ENCODE results near the gene SMG5.

SMG5 gene

DNA sequence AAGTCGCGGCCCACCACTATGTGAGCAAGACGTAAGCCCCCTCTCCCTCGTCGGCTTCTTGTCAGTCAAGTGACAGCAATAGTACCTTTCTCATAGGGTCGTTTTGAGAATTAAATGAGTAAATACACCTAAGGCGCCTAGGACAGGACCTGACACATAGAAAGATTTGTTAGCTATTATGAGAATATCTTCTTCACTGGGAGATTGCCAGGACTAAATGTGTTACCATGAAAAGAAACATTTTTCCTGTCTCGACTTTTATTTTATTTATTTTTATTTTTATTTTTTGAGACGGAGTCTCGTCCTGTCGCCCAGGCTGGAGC is 69.0 kb downstream of the SMG5 start:
- TF ChIP-seq, protein P1, sequence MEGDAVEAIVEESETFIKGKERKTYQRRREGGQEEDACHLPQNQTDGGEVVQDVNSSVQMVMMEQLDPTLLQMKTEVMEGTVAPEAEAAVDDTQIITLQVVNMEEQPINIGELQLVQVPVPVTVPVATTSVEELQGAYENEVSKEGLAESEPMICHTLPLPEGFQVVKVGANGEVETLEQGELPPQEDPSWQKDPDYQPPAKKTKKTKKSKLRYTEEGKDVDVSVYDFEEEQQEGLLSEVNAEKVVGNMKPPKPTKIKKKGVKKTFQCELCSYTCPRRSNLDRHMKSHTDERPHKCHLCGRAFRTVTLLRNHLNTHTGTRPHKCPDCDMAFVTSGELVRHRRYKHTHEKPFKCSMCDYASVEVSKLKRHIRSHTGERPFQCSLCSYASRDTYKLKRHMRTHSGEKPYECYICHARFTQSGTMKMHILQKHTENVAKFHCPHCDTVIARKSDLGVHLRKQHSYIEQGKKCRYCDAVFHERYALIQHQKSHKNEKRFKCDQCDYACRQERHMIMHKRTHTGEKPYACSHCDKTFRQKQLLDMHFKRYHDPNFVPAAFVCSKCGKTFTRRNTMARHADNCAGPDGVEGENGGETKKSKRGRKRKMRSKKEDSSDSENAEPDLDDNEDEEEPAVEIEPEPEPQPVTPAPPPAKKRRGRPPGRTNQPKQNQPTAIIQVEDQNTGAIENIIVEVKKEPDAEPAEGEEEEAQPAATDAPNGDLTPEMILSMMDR (IDR thresholded peaks at IDR 0.05), result no peak
- peaks cover 8% of the 10 kb centered on the region for H3K4me1 ChIP-seq
- H2AFZ ChIP-seq, result peak overlapping the region; percentile 96

GRCh38 chr1:156212833-156213643 is 69.6 kb downstream of the SMG5 start, which contains the start of gene PMF1:
Gene PMF1 (plus strand): TSS chr1:156213007. CDS start chr1:156213016, 9 bp downstream.
- Histone ChIP-seq H3K4me3 (ENCODE audit: low read depth, low read length) (peak within 1 kb of the TSS; percentile 92), H3K27me3 (ENCODE audit: control insufficient read depth, insufficient read depth, low read length) (no peaks in the 10 kb centered on the region), H3K36me3 (ENCODE audit: control insufficient read depth, insufficient read depth, low read length) (no peaks in the 10 kb centered on the region), H3K4me1 (peaks cover 4% of the 10 kb centered on the region), H3K27ac (peak within 1 kb of the TSS; percentile 97), H3K79me2 (peaks cover 4% of the 10 kb centered on the region), H3K4me2 (ENCODE audit: low read length) (peak within 1 kb of the TSS; percentile 99), H3K9me3 (ENCODE audit: control insufficient read depth, low read length) (no peaks in the 10 kb centered on the region), H2AFZ (peak within 1 kb of the TSS; percentile 96), H3K9ac (peak within 1 kb of the TSS; percentile 53)
- TF ChIP-seq, protein P1 (IDR thresholded peaks at IDR 0.05), result no peak

More for the DNA sequence above, 69.0 kb downstream of the SMG5 start:
- H3K36me3 ChIP-seq (ENCODE audit: control insufficient read depth, insufficient read depth, low read length), result no peaks in the 10 kb centered on the region
- H3K9ac ChIP-seq, result no peak overlapping the region
- H3K27ac ChIP-seq, result peak overlapping the region; percentile 97
- no peaks in the 10 kb centered on the region for H3K9me3 ChIP-seq (ENCODE audit: control insufficient read depth, low read length)
- H3K4me3 ChIP-seq (ENCODE audit: low read depth, low read length), result peak overlapping the region; percentile 92
- H3K4me2 ChIP-seq (ENCODE audit: low read length), result peak overlapping the region; percentile 99
- H3K79me2 ChIP-seq, result peaks cover 4% of the 10 kb centered on the region
- H3K27me3 ChIP-seq (ENCODE audit: control insufficient read depth, insufficient read depth, low read length), result no peaks in the 10 kb centered on the region

DNA sequence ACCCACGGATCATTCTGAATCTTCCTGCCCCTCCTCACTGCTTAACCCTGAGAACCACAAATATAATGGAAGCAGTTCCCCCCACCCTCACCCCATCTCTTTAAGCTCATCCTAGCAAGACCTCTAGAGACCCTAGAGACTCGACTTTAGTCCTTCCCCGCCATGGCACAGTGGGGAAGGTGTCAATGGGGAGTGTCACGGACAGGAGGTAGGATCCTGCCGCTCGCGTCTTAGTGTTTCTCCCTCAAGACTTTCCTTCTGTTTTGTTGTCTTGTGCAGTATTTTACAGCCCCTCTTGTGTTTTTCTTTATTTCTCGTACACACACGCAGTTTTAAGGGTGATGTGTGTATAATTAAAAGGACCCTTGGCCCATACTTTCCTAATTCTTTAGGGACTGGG is 70.5 kb downstream of the SMG5 start:
- H3K27ac ChIP-seq, result peak overlapping the region; percentile 97
- TF ChIP-seq, protein P1 (IDR thresholded peaks at IDR 0.05), result no peak

GRCh38 chr1:156211243-156211642 is 71.4 kb downstream of the SMG5 start:
- Histone ChIP-seq H3K4me1 (no peaks in the 10 kb centered on the region), H3K4me2 (ENCODE audit: low read length) (no peak overlapping the region), H3K4me3 (ENCODE audit: low read depth, low read length) (no peak overlapping the region), H3K9ac (no peak overlapping the region), H3K36me3 (ENCODE audit: control insufficient read depth, insufficient read depth, low read length) (no peaks in the 10 kb centered on the region), H3K27me3 (ENCODE audit: control insufficient read depth, insufficient read depth, low read length) (no peaks in the 10 kb centered on the region), H3K27ac (no peak overlapping the region), H3K9me3 (ENCODE audit: control insufficient read depth, low read length) (no peaks in the 10 kb centered on the region), H3K79me2 (peaks cover 4% of the 10 kb centered on the region), H2AFZ (no peak overlapping the region)
- TF ChIP-seq, protein P1 (IDR thresholded peaks at IDR 0.05), result no peak

More for the DNA sequence above, 70.5 kb downstream of the SMG5 start:
- Histone ChIP-seq H3K36me3 (ENCODE audit: control insufficient read depth, insufficient read depth, low read length) (no peaks in the 10 kb centered on the region), H3K4me1 (no peaks in the 10 kb centered on the region), H3K79me2 (peaks cover 4% of the 10 kb centered on the region), H3K9ac (no peak overlapping the region), H3K9me3 (ENCODE audit: control insufficient read depth, low read length) (no peaks in the 10 kb centered on the region), H3K4me3 (ENCODE audit: low read depth, low read length) (peak overlapping the region; percentile 92), H2AFZ (peak overlapping the region; percentile 96), H3K4me2 (ENCODE audit: low read length) (peak overlapping the region; percentile 99), H3K27me3 (ENCODE audit: control insufficient read depth, insufficient read depth, low read length) (no peaks in the 10 kb centered on the region)

DNA sequence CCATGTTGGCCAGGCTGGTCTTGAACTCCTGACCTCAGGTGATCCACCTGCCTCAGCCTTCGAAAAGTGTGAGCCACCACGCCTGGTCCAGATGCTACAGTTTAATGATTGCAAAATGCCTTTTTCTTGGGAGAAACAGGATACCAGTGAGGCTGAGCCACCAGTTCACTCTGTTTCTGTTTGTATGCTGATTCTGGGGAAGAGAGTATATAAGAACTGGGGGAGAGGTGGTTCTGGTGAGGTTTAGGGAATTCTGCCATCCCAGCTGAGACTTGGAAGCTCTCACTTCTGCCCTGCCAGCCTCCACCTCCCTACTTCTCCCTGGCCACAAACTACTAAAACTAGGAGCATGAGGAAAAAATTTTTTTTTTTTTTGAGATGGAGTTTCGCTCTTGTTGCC is 77.9 kb downstream of the SMG5 start:
- Histone ChIP-seq H3K4me2 (ENCODE audit: low read length) (no peak overlapping the region), H3K4me3 (ENCODE audit: low read depth, low read length) (no peak overlapping the region), H3K9me3 (ENCODE audit: control insufficient read depth, low read length) (no peaks in the 10 kb centered on the region), H2AFZ (no peak overlapping the region), H3K4me1 (no peaks in the 10 kb centered on the region), H3K9ac (no peak overlapping the region), H3K27me3 (ENCODE audit: control insufficient read depth, insufficient read depth, low read length) (no peaks in the 10 kb centered on the region), H3K79me2 (no peaks in the 10 kb centered on the region), H3K36me3 (ENCODE audit: control insufficient read depth, insufficient read depth, low read length) (no peaks in the 10 kb centered on the region), H3K27ac (no peak overlapping the region)
- TF ChIP-seq, protein P1 (IDR thresholded peaks at IDR 0.05), result no peak
